SU-DHL-6 (cell line): ENCODE measurements around the gene UPB1.

Experiments
- H2AFZ ChIP-seq: fragments of 200-600 bp; sonication (generic); 2 replicates; pipeline ENCODE4 v1.6.1; 2014; ENCODE audit warnings: low read depth, mild to moderate bottlenecking, moderate library complexity, mixed read lengths, antibody characterized with exemption, low read length; ENCODE audit not compliant: severe bottlenecking
- H3F3A ChIP-seq: fragments of 200-600 bp; shearing (Covaris generic); 2 replicates; pipeline ENCODE4 v1.6.0; 2016; ENCODE audit warnings: antibody characterized with exemption, mild to moderate bottlenecking; ENCODE audit not compliant: insufficient read depth
- H3K27ac ChIP-seq: fragments of 200-600 bp; sonication (generic); 2 replicates; pipeline ENCODE4 v1.5.1; 2016; ENCODE audit warnings: low read depth, mild to moderate bottlenecking, low read length, moderate library complexity, mixed read lengths
- H3K27me3 ChIP-seq: fragments of 200-600 bp; sonication (generic), shearing (Covaris generic); 2 replicates; pipeline ENCODE4 v1.6.0; 2014; ENCODE audit warnings: mild to moderate bottlenecking, low read length
- H3K36me3 ChIP-seq: fragments of 200-600 bp; sonication (generic); 2 replicates; pipeline ENCODE4 v1.6.1; 2014; ENCODE audit warnings: mild to moderate bottlenecking, low read length, mixed read lengths
- H3K4me2 ChIP-seq: fragments of 300-600, 200-600 bp; shearing (Covaris generic), sonication (generic); 2 replicates; pipeline ENCODE4 v1.6.0; 2014; ENCODE audit warnings: low read length, low read depth, mild to moderate bottlenecking; ENCODE audit not compliant: poor library complexity, severe bottlenecking
- H3K4me3 ChIP-seq: fragments of 200-600 bp; sonication (generic); 2 replicates; pipeline ENCODE4 v1.5.1; 2014; ENCODE audit warnings: antibody characterized with exemption, low read length, mild to moderate bottlenecking, mixed read lengths; ENCODE audit not compliant: insufficient read depth, poor library complexity, severe bottlenecking
- H3K79me2 ChIP-seq: fragments of 200-600 bp; sonication (generic); 2 replicates; pipeline ENCODE4 v1.6.1; 2014; ENCODE audit warnings: mild to moderate bottlenecking, low read length, moderate library complexity; ENCODE audit not compliant: insufficient read depth
- H3K9ac ChIP-seq: fragments of 200-600 bp; sonication (generic); 2 replicates; pipeline ENCODE4 v1.7.0; 2014; ENCODE audit warnings: mild to moderate bottlenecking, low read length
- H3K9me2 ChIP-seq: fragments of 200-600 bp; sonication (generic); replicated peaks from 2 replicates; pipeline ENCODE4 v1.6.1; 2014; ENCODE audit warnings: low read length; ENCODE audit not compliant: insufficient read depth
- H3K9me3 ChIP-seq: fragments of 200-600 bp; sonication (generic); 2 replicates; pipeline ENCODE4 v1.6.1; 2014; ENCODE audit warnings: low read length, mixed read lengths; ENCODE audit not compliant: insufficient read depth
- H4K20me1 ChIP-seq: fragments of 200-600 bp; sonication (generic); 2 replicates; pipeline ENCODE4 v1.6.1; 2014; ENCODE audit warnings: low read depth, mild to moderate bottlenecking, antibody characterized with exemption, low read length, moderate library complexity, mixed read lengths
- EZH2phosphoT487 ChIP-seq: fragments of 200-600 bp; sonication (generic), shearing (Covaris generic); conservative IDR thresholded peaks from 2 replicates; pipeline ENCODE4 v1.6.1; 2018; ENCODE audit warnings: mild to moderate bottlenecking, antibody characterized with exemption, low read length, moderate library complexity, mixed read lengths
- TF ChIP-seq, protein P1 (sequence below): fragments of 200-600 bp; sonication (generic); IDR thresholded peaks from one replicate; pipeline ENCODE4 v1.5.1; 2017; ENCODE audit warnings: antibody characterized with exemption, mild to moderate bottlenecking, low read length, moderate library complexity; ENCODE audit not compliant: insufficient read depth, poor library complexity, severe bottlenecking

UPB1 gene

GRCh38 chr22:24492391-24492790 lies 2.7 kb upstream of the UPB1 start:
- Histone ChIP-seq H3K79me2 (no peaks in the 10 kb centered on the region), H3K4me3 (no peak overlapping the region), H3K4me2 (no peak overlapping the region), H2AFZ (no peak overlapping the region), H3K27me3 (no peaks in the 10 kb centered on the region), H3F3A (no peaks in the 10 kb centered on the region), H3K9me2 (no peaks in the 10 kb centered on the region), H3K36me3 (no peaks in the 10 kb centered on the region), H3K9ac (no peak overlapping the region), H3K27ac (no peak overlapping the region), H4K20me1 (no peaks in the 10 kb centered on the region), H3K9me3 (no peaks in the 10 kb centered on the region)
- TF ChIP-seq, protein P1, sequence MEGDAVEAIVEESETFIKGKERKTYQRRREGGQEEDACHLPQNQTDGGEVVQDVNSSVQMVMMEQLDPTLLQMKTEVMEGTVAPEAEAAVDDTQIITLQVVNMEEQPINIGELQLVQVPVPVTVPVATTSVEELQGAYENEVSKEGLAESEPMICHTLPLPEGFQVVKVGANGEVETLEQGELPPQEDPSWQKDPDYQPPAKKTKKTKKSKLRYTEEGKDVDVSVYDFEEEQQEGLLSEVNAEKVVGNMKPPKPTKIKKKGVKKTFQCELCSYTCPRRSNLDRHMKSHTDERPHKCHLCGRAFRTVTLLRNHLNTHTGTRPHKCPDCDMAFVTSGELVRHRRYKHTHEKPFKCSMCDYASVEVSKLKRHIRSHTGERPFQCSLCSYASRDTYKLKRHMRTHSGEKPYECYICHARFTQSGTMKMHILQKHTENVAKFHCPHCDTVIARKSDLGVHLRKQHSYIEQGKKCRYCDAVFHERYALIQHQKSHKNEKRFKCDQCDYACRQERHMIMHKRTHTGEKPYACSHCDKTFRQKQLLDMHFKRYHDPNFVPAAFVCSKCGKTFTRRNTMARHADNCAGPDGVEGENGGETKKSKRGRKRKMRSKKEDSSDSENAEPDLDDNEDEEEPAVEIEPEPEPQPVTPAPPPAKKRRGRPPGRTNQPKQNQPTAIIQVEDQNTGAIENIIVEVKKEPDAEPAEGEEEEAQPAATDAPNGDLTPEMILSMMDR, result no peak
- TF ChIP-seq EZH2phosphoT487, result no peak

GRCh38 chr22:24494167-24494527 lies 985 bp upstream of the UPB1 start:
- TF ChIP-seq, protein P1, result no peak
- TF ChIP-seq EZH2phosphoT487, result no peak
- H3K79me2 ChIP-seq, result no peaks in the 10 kb centered on the region
- H3K36me3 ChIP-seq, result no peaks in the 10 kb centered on the region
- no peak overlapping the region for H3K4me3 ChIP-seq
- no peaks in the 10 kb centered on the region for H3K9me3 ChIP-seq
- H4K20me1 ChIP-seq, result no peaks in the 10 kb centered on the region
- no peak overlapping the region for H3K4me2 ChIP-seq
- H3K9me2 ChIP-seq, result no peaks in the 10 kb centered on the region
- no peaks in the 10 kb centered on the region for H3F3A ChIP-seq
- no peak overlapping the region for H3K27ac ChIP-seq
- H3K9ac ChIP-seq, result no peak overlapping the region
- no peak overlapping the region for H2AFZ ChIP-seq
- no peaks in the 10 kb centered on the region for H3K27me3 ChIP-seq

- H3K4me2 ChIP-seq, result no peak overlapping the region
- no peaks in the 10 kb centered on the region for H3F3A ChIP-seq
- no peak overlapping the region for H3K9ac ChIP-seq
- H2AFZ ChIP-seq, result no peak overlapping the region
- no peak overlapping the region for H3K27ac ChIP-seq
- H3K27me3 ChIP-seq, result no peaks in the 10 kb centered on the region
- H3K79me2 ChIP-seq, result no peaks in the 10 kb centered on the region
- TF ChIP-seq, protein P1, result no peak
- TF ChIP-seq EZH2phosphoT487, result no peak
- no peaks in the 10 kb centered on the region for H4K20me1 ChIP-seq
- H3K9me3 ChIP-seq, result no peaks in the 10 kb centered on the region
- H3K4me3 ChIP-seq, result no peak overlapping the region
- H3K9me2 ChIP-seq, result no peaks in the 10 kb centered on the region
- no peaks in the 10 kb centered on the region for H3K36me3 ChIP-seq
Measured at GRCh38 chr22:24495365-24495675, 188 bp downstream of the UPB1 start.

- H3K4me2 ChIP-seq, result no peak overlapping the region
- no peak overlapping the region for H3K9ac ChIP-seq
- no peak for TF ChIP-seq EZH2phosphoT487
- TF ChIP-seq, protein P1, result no peak
- H3K9me2 ChIP-seq, result no peaks in the 10 kb centered on the region
- no peaks in the 10 kb centered on the region for H3K36me3 ChIP-seq
- no peaks in the 10 kb centered on the region for H3F3A ChIP-seq
- H3K9me3 ChIP-seq, result no peaks in the 10 kb centered on the region
- no peak overlapping the region for H3K4me3 ChIP-seq
- H3K79me2 ChIP-seq, result no peaks in the 10 kb centered on the region
- H3K27me3 ChIP-seq, result no peaks in the 10 kb centered on the region
- H4K20me1 ChIP-seq, result no peaks in the 10 kb centered on the region
- H2AFZ ChIP-seq, result no peak overlapping the region
- no peak overlapping the region for H3K27ac ChIP-seq
Measured at GRCh38 chr22:24496234-24496633, 1.1 kb downstream of the UPB1 start.
